ENCODE data around the gene AKT1S1.
"Not testable (repeated sequence)": the region's sequence is repeated elsewhere in the genome, so short reads cannot be mapped to it uniquely, and the experiment has no call there.

AKT1S1 gene

DNA sequence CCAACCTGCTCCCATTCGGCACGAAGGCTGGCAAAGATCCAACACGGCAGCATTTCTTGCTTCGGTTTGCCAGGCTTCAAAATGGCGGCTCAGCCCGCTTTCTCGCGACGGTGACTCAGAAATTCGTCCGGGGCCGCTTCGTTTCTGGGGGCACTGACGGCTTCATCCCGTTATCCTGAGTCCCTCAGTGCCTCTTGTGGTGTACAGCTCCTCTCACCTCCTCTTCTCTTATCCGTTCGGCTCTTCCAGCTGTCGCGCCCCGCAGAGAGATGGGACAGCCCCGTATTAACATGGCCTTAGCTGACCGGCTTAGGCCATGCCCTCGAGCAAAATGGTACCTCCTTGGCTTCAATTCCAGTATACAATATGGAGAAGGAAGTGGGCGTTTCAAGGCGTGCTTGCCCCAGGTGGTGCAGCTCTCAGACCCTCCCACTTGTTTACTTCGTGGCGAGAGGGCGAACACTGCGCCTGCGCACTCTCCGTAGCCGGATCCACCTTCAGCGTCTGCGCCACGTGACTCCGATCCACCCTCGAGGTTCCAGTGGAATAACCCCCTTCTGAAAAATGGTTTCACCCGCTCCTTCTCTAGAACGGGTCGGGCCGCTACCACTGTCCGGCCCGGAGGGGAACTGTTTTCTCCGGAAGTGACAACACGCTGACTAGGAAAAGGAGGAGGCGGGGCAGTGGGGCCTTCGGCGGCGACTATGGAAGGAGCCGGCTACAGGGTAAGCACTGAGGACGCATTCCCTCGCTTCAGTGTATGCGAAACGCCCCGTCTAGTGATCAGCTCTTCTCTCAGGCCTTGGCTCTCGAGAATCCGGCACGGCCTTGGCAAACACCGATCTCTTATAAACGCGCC lies at the start of gene AKT1S1, which contains the start of gene TBC1D17:
Gene AKT1S1, minus strand, starts transcription at position 336 of the 859 bp plus-strand sequence. CDS start 4,060 bp downstream, outside the sequence.
Gene TBC1D17, plus strand, starts transcription at position 683 of the 859 bp plus-strand sequence. Its CDS starts 22 bp downstream, at position 705.
- DNase-seq (ENCODE audit: low spot score), result peak; percentile 99

- no peak for DNase-seq (ENCODE audit: low spot score)
These were observed 49.4 kb upstream of the AKT1S1 start for GRCh38 chr19:49926515-49926914.

DNA sequence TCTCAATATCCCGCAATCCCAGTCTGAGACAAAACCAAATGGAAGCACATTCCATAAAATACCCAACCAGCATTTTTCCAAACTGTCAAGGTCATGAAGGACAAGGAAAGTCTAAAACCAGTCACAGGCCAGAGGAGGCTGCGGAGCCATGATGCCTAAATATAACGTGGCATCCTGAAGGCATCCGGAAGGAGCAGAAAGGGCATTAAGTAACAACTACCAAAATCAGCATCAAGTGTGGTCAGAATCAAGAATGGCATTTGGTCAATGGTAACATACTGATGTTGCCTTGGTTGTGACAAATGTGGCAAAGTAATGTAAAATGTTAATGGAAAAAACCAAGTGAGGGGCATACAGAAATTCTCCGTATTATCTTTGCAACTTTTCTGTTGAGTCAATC lies 48.3 kb upstream of the AKT1S1 start:
- DNase-seq (ENCODE audit: low spot score), result no peak

DNA sequence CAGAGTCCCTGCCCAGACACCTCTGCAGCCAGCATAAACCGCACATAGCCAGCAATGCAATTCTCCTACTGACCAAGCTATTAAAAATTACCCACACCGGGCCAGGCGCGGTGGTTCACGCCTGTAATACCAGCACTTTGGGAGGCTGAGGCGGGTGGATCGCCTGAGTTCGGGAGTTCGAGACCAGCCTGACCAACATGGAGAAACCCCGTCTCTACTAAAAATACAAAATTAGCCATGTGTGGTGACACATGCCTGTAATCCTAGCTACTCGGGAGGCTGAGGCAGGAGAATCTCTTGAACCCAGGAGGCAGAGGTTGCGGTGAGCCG lies 47.7 kb upstream of the AKT1S1 start:
- DNase-seq (ENCODE audit: low spot score), result not testable (repeated sequence)

DNA sequence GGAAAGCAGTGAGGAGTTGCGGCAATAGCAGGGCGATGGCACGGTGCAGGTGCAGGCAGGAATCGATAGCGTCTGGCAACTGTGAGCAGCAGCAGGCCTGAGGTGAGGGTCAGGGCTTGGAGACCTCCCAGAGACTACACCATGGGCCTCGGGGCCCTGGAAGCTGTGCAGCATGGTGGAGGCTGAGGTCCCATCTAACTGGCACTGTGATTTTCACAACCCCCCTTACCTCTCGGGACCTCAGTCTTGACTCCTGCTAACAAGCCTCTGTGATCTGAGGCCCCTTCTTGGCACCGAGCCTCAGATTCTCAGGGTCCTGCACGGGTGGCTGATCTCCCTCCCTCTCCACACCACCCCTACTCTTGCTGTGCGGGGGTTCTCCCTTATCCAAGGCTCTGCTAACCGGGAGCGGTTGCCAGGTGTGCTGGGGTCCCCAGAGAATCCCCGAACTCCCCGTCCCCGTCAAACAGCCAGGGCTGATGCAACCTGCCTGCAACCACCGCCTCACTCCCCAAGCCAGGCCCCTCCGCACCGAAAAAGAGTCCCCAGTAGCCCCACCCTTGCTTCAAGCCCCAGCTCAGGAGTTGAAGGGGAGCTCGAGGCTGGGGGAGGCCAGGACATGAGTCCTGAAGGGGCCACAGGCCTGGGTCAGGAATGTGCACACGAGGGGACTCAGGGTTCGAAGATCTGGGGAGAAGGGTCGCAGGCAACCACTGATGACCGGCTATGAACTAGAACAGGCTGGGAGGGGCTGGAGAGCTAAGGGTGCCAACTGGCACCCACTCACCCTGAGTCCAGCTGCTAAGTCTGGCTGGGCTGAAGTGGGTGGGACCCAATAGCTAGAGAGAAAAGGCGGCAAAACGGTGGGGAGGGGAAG lies 47.1 kb upstream of the AKT1S1 start:
- no peak for DNase-seq (ENCODE audit: low spot score)

- no peak for DNase-seq (ENCODE audit: low spot score)
These were observed 46.2 kb upstream of the AKT1S1 start for GRCh38 chr19:49923055-49924003.

- DNase-seq (ENCODE audit: low spot score), result no peak
These were observed 45.0 kb upstream of the AKT1S1 start for GRCh38 chr19:49921871-49922795.

GRCh38 chr19:49920624-49921363 lies 43.6 kb upstream of the AKT1S1 start:
- no peak for DNase-seq (ENCODE audit: low spot score)

- DNase-seq (ENCODE audit: low spot score), result no peak
These were observed 40.9 kb upstream of the AKT1S1 start for GRCh38 chr19:49918089-49918488.

GRCh38 chr19:49916839-49917733 lies 39.9 kb upstream of the AKT1S1 start:
- DNase-seq (ENCODE audit: low spot score), result no peak

GRCh38 chr19:49915271-49915670 lies 38.1 kb upstream of the AKT1S1 start:
- DNase-seq (ENCODE audit: low spot score), result no peak

GRCh38 chr19:49913720-49914119 lies 36.6 kb upstream of the AKT1S1 start:
- no peak for DNase-seq (ENCODE audit: low spot score)

GRCh38 chr19:49912965-49913685 lies 36.0 kb upstream of the AKT1S1 start:
- DNase-seq (ENCODE audit: low spot score), result no peak

DNA sequence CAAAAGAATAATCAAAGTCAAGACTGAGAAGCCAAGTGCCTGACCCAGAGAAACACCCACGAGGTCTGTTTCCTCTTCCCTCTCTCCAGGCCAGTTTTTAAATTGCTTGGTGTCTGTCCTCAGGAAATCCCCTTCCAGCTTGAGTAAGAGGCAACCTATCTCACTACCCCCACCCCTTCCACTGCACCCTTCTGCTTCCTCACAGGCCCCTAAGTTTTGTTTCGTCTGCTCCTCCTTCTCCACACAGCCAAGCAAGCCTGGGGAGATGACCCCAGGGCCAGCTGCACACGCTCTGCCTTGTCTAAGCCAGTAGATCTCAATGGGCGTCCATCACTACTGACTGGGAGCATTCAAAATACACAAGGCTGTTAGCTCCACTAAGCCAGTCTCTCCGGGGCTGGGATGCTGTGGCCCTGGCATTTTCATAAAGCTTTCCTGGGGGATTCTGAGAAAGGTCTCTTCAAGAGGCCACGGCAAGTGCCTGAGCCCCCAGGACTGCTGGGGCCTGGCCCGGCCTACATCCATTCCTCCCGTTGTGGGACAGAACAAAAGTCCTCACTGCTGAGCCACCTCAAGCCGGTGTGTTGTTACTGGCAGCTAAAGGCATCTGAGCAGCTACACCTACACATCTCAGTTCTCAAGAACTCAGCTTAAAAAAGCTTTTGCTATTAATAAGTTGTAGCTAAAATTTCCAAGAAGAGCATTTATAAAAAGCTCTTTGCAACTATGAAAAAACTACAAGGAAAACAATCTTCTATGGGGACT lies 34.4 kb upstream of the AKT1S1 start:
- no peak for DNase-seq (ENCODE audit: low spot score)

DNA sequence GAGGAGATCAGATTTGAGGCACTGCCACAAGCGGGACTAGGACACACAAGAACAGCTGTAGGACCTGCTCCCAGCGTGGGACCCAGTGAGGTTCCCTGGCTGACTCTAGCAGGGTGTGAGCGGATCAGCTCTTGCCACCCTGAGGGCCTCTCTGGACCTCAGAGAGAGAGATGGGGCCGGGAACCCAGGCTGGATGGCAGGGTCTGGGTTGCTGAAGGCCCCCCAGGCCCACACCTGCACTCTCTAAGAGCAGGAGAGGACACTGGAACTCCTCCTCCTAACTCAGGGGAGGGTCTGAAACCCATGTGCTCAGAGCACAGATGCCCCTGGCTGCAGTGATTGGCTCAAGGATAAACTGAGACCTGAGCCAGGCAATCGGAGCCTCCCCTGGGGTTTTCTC lies 33.0 kb upstream of the AKT1S1 start:
- no peak for DNase-seq (ENCODE audit: low spot score)

- DNase-seq (ENCODE audit: low spot score), result no peak
These were observed 31.6 kb upstream of the AKT1S1 start for GRCh38 chr19:49908480-49909420.

Data from HuH-7 (cell line).